GM21619 (cell line): ENCODE results near the gene APOL6.
"Not testable (repeated sequence)": the region's sequence is repeated elsewhere in the genome, so short reads cannot be mapped to it uniquely, and the experiment has no call there.

Source experiments
- ATAC-seq: cut with Tn5 transposase; IDR thresholded peaks from one replicate; pipeline ENCODE4 v1.9.1; 2021; ENCODE audit not compliant: unreplicated experiment

Gene APOL6

GRCh38 chr22:35617137-35617755 is 31.0 kb upstream of the APOL6 start, which contains the start of gene MB:
TSS of gene MB (minus strand) at chr22:35617329. CDS start at chr22:35617257, 72 bp downstream.
- ATAC-seq: no peak

GRCh38 chr22:35618427-35619223 is 29.6 kb upstream of the APOL6 start:
- no peak for ATAC-seq

GRCh38 chr22:35619336-35620094 is 28.7 kb upstream of the APOL6 start:
- no peak for ATAC-seq

GRCh38 chr22:35620624-35621251 is 27.5 kb upstream of the APOL6 start:
- ATAC-seq: no peak

- no peak for ATAC-seq
These were observed 26.8 kb upstream of the APOL6 start for GRCh38 chr22:35621451-35621850.

- no peak for ATAC-seq
These were observed 25.9 kb upstream of the APOL6 start for GRCh38 chr22:35622191-35622913.

- ATAC-seq: not testable (repeated sequence)
These were observed 24.4 kb upstream of the APOL6 start for GRCh38 chr22:35623885-35624284.

- ATAC-seq: no peak
These were observed 23.7 kb upstream of the APOL6 start for GRCh38 chr22:35624547-35624946.

GRCh38 chr22:35625763-35626432 is 22.3 kb upstream of the APOL6 start:
- ATAC-seq: no peak

- ATAC-seq: no peak
These were observed 20.8 kb upstream of the APOL6 start for GRCh38 chr22:35627267-35628041.

- no peak for ATAC-seq
These were observed 19.5 kb upstream of the APOL6 start for GRCh38 chr22:35628732-35629131.

- ATAC-seq: no peak
These were observed 18.6 kb upstream of the APOL6 start for GRCh38 chr22:35629406-35630216.

GRCh38 chr22:35630387-35630793 is 17.9 kb upstream of the APOL6 start:
- no peak for ATAC-seq

GRCh38 chr22:35630891-35631290 is 17.4 kb upstream of the APOL6 start:
- ATAC-seq: no peak

- ATAC-seq: no peak
These were observed 16.6 kb upstream of the APOL6 start for GRCh38 chr22:35631597-35631996.

- ATAC-seq: no peak
These were observed 15.3 kb upstream of the APOL6 start for GRCh38 chr22:35632935-35633334.

- ATAC-seq: no peak
These were observed 14.7 kb upstream of the APOL6 start for GRCh38 chr22:35633520-35633919.

- no peak for ATAC-seq
These were observed 14.2 kb upstream of the APOL6 start for GRCh38 chr22:35634015-35634414.
